Measurements from ENCODE around the gene DPY19L2.
A peak's percentile ranks its signal among the peaks of the same experiment; 100 is the strongest.
"Not testable (repeated sequence)": the region's sequence is repeated elsewhere in the genome, so short reads cannot be mapped to it uniquely, and the experiment has no call there.

The DPY19L2 gene

GRCh38 chr12:63668028-63668799 is at the start of gene DPY19L2:
Gene DPY19L2, minus strand, starts transcription at chr12:63668493. Its CDS starts 100 bp downstream, at chr12:63668393.
- DNase-seq = peak; percentile 40 to 64 (median 52)

GRCh38 chr12:63716891-63717290 is 48.6 kb upstream of the DPY19L2 start:
- DNase-seq = not testable (repeated sequence)

- DNase-seq = not testable (repeated sequence)
Measured at GRCh38 chr12:63715107-63715625, 46.9 kb upstream of the DPY19L2 start.

- not testable (repeated sequence) for DNase-seq
Measured at GRCh38 chr12:63714409-63714808, 46.1 kb upstream of the DPY19L2 start.

GRCh38 chr12:63713681-63714075 is 45.4 kb upstream of the DPY19L2 start:
- not testable (repeated sequence) for DNase-seq

GRCh38 chr12:63712979-63713680 is 44.8 kb upstream of the DPY19L2 start:
- DNase-seq = not testable (repeated sequence)

- DNase-seq = not testable (repeated sequence)
Measured at GRCh38 chr12:63712376-63712974, 44.2 kb upstream of the DPY19L2 start.

GRCh38 chr12:63711339-63711738 is 43.0 kb upstream of the DPY19L2 start:
- DNase-seq = not testable (repeated sequence)

GRCh38 chr12:63706336-63706735 is 38.0 kb upstream of the DPY19L2 start:
- DNase-seq = no peak

- not testable (repeated sequence) for DNase-seq
Measured at GRCh38 chr12:63699678-63700382, 31.5 kb upstream of the DPY19L2 start.

- not testable (repeated sequence) for DNase-seq
Measured at GRCh38 chr12:63699011-63699410, 30.7 kb upstream of the DPY19L2 start.

GRCh38 chr12:63690837-63691236 is 22.5 kb upstream of the DPY19L2 start:
- DNase-seq = not testable (repeated sequence)

GRCh38 chr12:63689141-63689540 is 20.8 kb upstream of the DPY19L2 start:
- DNase-seq = not testable (repeated sequence)

GRCh38 chr12:63686623-63687022 is 18.3 kb upstream of the DPY19L2 start:
- not testable (repeated sequence) for DNase-seq

GRCh38 chr12:63685789-63686188 is 17.5 kb upstream of the DPY19L2 start:
- DNase-seq = not testable (repeated sequence)

- not testable (repeated sequence) for DNase-seq
Measured at GRCh38 chr12:63682617-63683016, 14.3 kb upstream of the DPY19L2 start.

GRCh38 chr12:63680758-63681157 is 12.5 kb upstream of the DPY19L2 start:
- DNase-seq = not testable (repeated sequence)

GRCh38 chr12:63672550-63672949 is 4.3 kb upstream of the DPY19L2 start:
- peak in 1 of 3 donors; percentile 16 for DNase-seq

- not testable (repeated sequence) for DNase-seq
Measured at GRCh38 chr12:63669936-63670335, 1.6 kb upstream of the DPY19L2 start.

GRCh38 chr12:63669427-63669826 is 1.1 kb upstream of the DPY19L2 start:
- DNase-seq = not testable (repeated sequence)

- DNase-seq = peak; percentile 26 to 47 (median 36)
Measured at GRCh38 chr12:63668800-63669365, 590 bp upstream of the DPY19L2 start.

- not testable (repeated sequence) for DNase-seq
Measured at GRCh38 chr12:63663005-63663404, 5.3 kb downstream of the DPY19L2 start.
